C4-2B (cell line): ENCODE results near the gene LUZP1.

Experiments
- ZFX ChIP-seq: fragments of 450-650 bp; IDR thresholded peaks from 2 replicates; pipeline ENCODE4 v1.6.1; 2017
- TF ChIP-seq, protein P1 (sequence below): fragments of 450-650 bp; conservative IDR thresholded peaks from 2 replicates; pipeline ENCODE4 v1.5.1; 2017; ENCODE audit warnings: mild to moderate bottlenecking

GRCh38 chr1:23126801-23127200 is 41.9 kb downstream of the LUZP1 start:
- TF ChIP-seq, protein P1, sequence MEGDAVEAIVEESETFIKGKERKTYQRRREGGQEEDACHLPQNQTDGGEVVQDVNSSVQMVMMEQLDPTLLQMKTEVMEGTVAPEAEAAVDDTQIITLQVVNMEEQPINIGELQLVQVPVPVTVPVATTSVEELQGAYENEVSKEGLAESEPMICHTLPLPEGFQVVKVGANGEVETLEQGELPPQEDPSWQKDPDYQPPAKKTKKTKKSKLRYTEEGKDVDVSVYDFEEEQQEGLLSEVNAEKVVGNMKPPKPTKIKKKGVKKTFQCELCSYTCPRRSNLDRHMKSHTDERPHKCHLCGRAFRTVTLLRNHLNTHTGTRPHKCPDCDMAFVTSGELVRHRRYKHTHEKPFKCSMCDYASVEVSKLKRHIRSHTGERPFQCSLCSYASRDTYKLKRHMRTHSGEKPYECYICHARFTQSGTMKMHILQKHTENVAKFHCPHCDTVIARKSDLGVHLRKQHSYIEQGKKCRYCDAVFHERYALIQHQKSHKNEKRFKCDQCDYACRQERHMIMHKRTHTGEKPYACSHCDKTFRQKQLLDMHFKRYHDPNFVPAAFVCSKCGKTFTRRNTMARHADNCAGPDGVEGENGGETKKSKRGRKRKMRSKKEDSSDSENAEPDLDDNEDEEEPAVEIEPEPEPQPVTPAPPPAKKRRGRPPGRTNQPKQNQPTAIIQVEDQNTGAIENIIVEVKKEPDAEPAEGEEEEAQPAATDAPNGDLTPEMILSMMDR, result no peak
- no peak for TF ChIP-seq ZFX
